Bronchial epithelial cell (primary cell): ENCODE data around the gene INPP4A. TPM values are rescaled to one million over a fixed set of nuclear protein-coding genes. Genes with fewer than 3 reads are reported as not detected.

ENCODE experiments used
- DNase-seq: peaks from one replicate; pipeline ENCODE4 v3.0.0-alpha.2; 2010; ENCODE audit warnings: low read depth
- FAIRE-seq: peaks from 2 replicates; lab custom pipeline; 2011; peaks lifted over from hg19 to GRCh38; lab: Jason Lieb, UNC
- H3K27me3 ChIP-seq: 2 replicates; pipeline ENCODE4 v1.5.1; 2011; ENCODE audit warnings: low read length; ENCODE audit not compliant: control insufficient read depth, insufficient read depth
- H3K36me3 ChIP-seq: 2 replicates; pipeline ENCODE4 v1.5.1; 2011; ENCODE audit warnings: low read length; ENCODE audit not compliant: control insufficient read depth, insufficient read depth
- H3K4me3 ChIP-seq: 2 replicates; pipeline ENCODE4 v1.5.1; 2011; ENCODE audit warnings: mild to moderate bottlenecking, low read depth, low read length, control low read depth
- total RNA-seq: library from RNA; depleted of rRNA; stranded (reverse); fragments of >200 nt; gene quantifications from 2 replicates; pipeline ENCODE4 v1.2.1, GENCODE V29; 2014
- TF ChIP-seq, protein P1 (sequence below): IDR thresholded peaks from 2 replicates; pipeline ENCODE4 v1.5.1; 2011; ENCODE audit warnings: mild to moderate bottlenecking, moderate library complexity, low read length, control low read depth, inconsistent platforms; ENCODE audit not compliant: insufficient read depth, severe bottlenecking

Gene INPP4A
- total RNA-seq, 1 donor from 2014 or later = 18.2 TPM

DNA sequence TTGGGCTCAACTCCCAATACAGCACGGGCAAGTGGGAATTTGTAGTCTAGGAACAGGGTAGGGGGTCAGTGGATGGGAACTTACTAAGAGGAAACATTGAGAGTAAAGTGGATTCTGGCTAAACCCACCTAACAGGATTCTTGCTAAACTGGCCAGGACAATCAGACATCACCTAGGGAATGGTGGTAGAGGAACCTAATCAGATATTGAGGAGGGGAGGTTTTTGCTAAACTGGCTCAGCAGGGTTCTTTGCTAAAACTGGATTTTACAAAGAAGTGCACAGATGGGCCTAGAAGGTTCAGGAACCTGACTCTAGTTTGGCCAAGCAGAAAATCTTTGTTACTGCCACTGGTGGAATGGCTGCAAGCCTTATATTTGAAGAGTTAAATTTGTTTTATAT lies 55.9 kb downstream of the INPP4A start:
- DNase-seq (no peak), FAIRE-seq (no peak)
- TF ChIP-seq, protein P1, sequence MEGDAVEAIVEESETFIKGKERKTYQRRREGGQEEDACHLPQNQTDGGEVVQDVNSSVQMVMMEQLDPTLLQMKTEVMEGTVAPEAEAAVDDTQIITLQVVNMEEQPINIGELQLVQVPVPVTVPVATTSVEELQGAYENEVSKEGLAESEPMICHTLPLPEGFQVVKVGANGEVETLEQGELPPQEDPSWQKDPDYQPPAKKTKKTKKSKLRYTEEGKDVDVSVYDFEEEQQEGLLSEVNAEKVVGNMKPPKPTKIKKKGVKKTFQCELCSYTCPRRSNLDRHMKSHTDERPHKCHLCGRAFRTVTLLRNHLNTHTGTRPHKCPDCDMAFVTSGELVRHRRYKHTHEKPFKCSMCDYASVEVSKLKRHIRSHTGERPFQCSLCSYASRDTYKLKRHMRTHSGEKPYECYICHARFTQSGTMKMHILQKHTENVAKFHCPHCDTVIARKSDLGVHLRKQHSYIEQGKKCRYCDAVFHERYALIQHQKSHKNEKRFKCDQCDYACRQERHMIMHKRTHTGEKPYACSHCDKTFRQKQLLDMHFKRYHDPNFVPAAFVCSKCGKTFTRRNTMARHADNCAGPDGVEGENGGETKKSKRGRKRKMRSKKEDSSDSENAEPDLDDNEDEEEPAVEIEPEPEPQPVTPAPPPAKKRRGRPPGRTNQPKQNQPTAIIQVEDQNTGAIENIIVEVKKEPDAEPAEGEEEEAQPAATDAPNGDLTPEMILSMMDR = no peak
- Histone ChIP-seq H3K36me3 (peaks cover 1% of the 10 kb centered on the region), H3K4me3 (no peak overlapping the region), H3K27me3 (no peaks in the 10 kb centered on the region)

DNA sequence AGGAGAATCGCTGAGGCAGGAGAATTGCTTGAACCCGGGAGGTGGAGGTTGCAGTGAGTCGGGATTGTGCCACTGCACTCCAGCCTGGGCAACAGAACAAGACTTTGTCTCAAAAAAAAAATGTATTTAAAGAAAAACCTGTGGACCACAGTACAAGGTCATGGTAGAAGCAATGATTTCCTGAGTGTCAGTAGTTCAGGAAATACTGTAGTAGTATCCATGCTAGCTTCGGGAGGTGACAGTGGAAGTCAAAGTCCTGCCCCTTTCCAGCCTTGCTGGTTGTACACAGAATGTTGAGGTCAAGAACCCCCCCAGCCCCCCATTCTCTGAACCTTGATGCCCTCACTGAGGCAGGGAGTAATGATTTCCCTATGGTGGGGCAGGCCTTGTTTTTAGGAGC lies 56.6 kb downstream of the INPP4A start:
- no peak for FAIRE-seq
- no peak for DNase-seq
- no peak overlapping the region for H3K4me3 ChIP-seq
- peaks cover 1% of the 10 kb centered on the region for H3K36me3 ChIP-seq
- TF ChIP-seq, protein P1 = no peak
- no peaks in the 10 kb centered on the region for H3K27me3 ChIP-seq

DNA sequence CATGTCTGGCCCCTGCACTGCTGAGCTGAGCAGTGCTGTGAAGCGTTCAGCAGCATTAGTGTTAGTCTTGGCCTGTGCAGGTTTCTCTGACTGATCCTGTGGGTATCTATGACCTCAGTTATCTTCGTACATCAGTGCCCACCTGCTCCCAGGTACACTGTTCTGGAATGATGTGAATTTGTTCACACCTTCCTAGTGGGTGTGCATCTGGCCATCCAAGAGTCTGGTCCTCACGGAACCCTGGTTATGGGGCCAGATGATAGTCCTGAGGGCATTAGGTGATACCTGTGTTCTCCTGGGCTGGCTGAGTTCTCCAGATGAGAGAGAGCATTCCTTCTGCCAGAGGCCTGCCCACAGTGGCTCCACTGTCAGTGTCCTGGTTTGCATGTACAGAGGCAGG lies 57.2 kb downstream of the INPP4A start:
- no peak overlapping the region for H3K4me3 ChIP-seq
- no peak for DNase-seq
- H3K27me3 ChIP-seq = no peaks in the 10 kb centered on the region
- no peak for FAIRE-seq
- TF ChIP-seq, protein P1 = no peak
- H3K36me3 ChIP-seq = peaks cover 1% of the 10 kb centered on the region

DNA sequence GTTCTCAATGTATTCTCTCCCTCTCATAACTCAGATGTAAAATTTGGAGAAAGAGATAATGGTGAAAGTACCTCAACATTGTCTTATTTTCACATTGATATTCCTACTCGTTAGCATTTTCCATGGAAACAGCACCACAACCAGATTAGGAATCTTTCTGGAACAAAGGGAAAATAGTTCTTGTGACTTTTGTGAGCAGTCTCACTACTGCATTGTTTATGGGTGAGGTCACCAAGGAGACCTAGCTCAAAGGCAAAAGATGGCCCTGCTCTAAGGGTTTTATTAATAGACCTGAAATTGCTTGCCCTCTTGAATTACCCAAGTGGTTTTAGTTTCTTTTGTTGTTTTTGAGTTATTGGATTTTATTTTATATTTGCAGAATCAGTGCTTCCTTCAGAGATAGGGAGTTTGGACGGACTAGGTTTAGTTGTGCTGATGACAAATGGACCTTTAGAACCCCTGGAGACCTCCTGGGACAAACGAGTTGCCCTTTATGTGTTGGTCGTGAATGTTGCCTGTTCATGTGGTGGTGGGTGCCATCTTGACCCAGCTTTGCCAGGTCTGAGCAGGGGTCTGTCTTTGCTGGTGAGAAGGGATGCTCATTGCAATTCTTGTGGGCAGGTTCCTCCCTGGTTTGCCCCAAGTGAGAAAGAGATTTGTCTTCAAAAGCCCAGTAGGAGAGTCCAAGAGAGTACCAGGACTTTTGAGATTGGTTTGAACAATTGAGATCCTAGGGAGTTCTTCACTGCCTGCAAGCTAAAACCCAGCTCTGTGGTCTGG lies 58.1 kb downstream of the INPP4A start:
- H3K27me3 ChIP-seq = no peaks in the 10 kb centered on the region
- DNase-seq (no peak), FAIRE-seq (no peak)
- H3K36me3 ChIP-seq = peaks cover 1% of the 10 kb centered on the region
- TF ChIP-seq, protein P1 = no peak
- no peak overlapping the region for H3K4me3 ChIP-seq

DNA sequence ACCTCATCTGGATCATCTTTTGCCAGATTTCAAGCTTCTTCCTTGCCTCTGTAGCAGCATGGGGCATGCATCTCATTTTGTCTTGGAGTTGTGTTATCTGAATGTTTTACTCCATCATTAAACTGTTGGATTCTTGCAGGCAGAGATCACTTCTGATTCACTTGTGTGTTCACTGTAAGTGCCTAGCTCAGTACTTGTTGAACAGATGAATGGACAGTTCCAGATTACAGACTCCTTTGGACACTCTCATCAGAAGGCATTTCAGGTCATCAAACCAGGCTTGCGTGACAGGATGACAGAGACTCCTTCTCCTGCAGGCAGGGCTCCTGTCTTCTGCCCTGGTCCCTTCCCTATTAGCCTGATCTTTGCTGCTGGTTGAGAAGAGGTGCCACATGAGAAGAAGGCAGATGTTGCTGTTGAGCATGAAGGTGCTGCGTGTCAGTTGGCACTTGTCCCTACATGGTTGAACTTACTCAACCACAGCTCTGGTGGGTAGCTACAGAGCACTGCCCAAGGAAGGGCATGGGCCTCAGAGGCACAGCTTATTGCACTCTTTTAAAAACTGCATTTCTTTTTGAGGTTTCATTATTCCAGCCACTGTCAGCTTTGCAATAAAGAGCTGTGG lies 58.9 kb downstream of the INPP4A start:
- peaks cover 1% of the 10 kb centered on the region for H3K36me3 ChIP-seq
- DNase-seq (no peak), FAIRE-seq (no peak)
- no peak overlapping the region for H3K4me3 ChIP-seq
- TF ChIP-seq, protein P1 = no peak
- H3K27me3 ChIP-seq = no peaks in the 10 kb centered on the region
